SJSA1 (cell line): ENCODE data around the gene RBBP5. TPM values are rescaled to one million over a fixed set of nuclear protein-coding genes. Genes with fewer than 3 reads are reported as not detected.
A peak's percentile ranks its signal among the peaks of the same experiment; 100 is the strongest.
"Not testable (repeated sequence)": the region's sequence is repeated elsewhere in the genome, so short reads cannot be mapped to it uniquely, and the experiment has no call there.

Experiments used
- DNase-seq, 2 experiments: peaks; one replicate each; pipeline ENCODE4 v3.0.0-alpha.2; 2015 to 2020; ENCODE audit warnings: low spot score in 2 of 2, low read depth in 1 of 2
- H3K27ac ChIP-seq: fragments of 250-450 bp; sonication (Bioruptor Pico); 2 replicates; pipeline ENCODE4 v1.5.1; 2020; ENCODE audit warnings: mild to moderate bottlenecking, moderate library complexity
- H3K27me3 ChIP-seq: fragments of 250-450 bp; sonication (Bioruptor Pico); replicated peaks from 2 replicates; pipeline ENCODE4 v1.5.1; 2020; ENCODE audit warnings: mild to moderate bottlenecking, moderate library complexity
- H3K36me3 ChIP-seq: fragments of 250-450 bp; sonication (Bioruptor Pico); 2 replicates; pipeline ENCODE4 v1.5.1; 2020; ENCODE audit warnings: mild to moderate bottlenecking
- H3K4me1 ChIP-seq: fragments of 250-450 bp; sonication (Bioruptor Pico); replicated peaks from 2 replicates; pipeline ENCODE4 v1.6.1; 2021; ENCODE audit warnings: mild to moderate bottlenecking
- H3K4me3 ChIP-seq: fragments of 250-450 bp; sonication (Bioruptor Pico); 2 replicates; pipeline ENCODE4 v1.5.1; 2020; ENCODE audit warnings: mild to moderate bottlenecking
- H3K9me3 ChIP-seq: fragments of 250-450 bp; sonication (Bioruptor Pico); replicated peaks from 2 replicates; pipeline ENCODE4 v1.5.1; 2020; ENCODE audit warnings: mild to moderate bottlenecking
- total RNA-seq: library from RNA; depleted of rRNA; stranded (reverse); fragments of >200 nt; shearing (Covaris generic); gene quantifications from 2 replicates; pipeline ENCODE4 v1.2.3, GENCODE V29; 2014; rRNA removed

RBBP5 gene, protein sequence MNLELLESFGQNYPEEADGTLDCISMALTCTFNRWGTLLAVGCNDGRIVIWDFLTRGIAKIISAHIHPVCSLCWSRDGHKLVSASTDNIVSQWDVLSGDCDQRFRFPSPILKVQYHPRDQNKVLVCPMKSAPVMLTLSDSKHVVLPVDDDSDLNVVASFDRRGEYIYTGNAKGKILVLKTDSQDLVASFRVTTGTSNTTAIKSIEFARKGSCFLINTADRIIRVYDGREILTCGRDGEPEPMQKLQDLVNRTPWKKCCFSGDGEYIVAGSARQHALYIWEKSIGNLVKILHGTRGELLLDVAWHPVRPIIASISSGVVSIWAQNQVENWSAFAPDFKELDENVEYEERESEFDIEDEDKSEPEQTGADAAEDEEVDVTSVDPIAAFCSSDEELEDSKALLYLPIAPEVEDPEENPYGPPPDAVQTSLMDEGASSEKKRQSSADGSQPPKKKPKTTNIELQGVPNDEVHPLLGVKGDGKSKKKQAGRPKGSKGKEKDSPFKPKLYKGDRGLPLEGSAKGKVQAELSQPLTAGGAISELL
- total RNA-seq, result 15.2 and 30.2 TPM in 2 replicates

DNA sequence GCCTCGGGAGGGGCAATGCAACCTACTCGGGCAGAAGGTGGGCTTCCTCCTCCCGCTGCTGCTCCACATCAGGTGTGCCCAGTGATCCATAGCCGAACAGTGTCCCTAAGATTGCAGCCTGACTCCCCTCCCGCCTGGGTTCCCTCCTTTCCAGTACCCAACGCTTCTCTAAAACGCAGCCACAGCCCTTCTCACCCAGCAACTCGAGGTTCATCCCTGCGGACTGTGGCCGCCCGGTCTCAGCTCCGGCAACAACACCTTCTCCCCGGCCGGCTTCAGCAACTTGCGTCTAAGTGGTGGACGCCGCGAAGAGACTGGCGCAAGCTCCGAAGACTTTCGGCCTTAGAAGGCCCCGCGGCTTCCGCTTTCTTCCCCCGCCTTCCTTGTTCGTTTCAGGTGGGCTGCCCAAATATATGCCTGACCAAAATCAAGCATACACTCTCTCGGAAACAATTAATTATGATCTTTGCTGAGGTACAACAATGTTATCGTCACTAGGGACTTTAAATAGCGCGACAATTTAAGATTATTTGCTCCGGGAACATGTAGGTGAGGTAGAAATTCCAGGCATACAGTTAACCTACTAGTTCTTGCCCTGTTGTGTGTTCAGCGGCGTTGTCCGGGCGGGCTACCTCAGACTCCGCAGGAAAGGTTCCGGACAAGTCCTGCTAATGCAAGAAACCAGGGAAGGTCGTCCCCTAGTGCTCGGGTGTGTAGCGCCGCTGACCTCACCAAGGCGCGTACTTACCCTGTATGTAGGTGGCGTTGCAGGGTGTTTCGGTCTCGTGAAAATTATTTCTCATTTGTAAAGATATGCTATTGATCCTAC is at the start of gene RBBP5:
TSS of gene RBBP5 (minus strand) at position 319 of the 829 bp plus-strand sequence. CDS start at position 214, 105 bp downstream.
- Histone ChIP-seq H3K4me3 (peak within 1 kb of the TSS; percentile 72), H3K4me1 (peaks cover 15% of the 10 kb centered on the region), H3K36me3 (peaks cover 13% of the 10 kb centered on the region; the same call in 1 of the 2 replicates), H3K27me3 (no peaks in the 10 kb centered on the region), H3K9me3 (no peaks in the 10 kb centered on the region), H3K27ac (peak within 1 kb of the TSS; percentile 98)
- peak; percentile 96 to 98 for DNase-seq

DNA sequence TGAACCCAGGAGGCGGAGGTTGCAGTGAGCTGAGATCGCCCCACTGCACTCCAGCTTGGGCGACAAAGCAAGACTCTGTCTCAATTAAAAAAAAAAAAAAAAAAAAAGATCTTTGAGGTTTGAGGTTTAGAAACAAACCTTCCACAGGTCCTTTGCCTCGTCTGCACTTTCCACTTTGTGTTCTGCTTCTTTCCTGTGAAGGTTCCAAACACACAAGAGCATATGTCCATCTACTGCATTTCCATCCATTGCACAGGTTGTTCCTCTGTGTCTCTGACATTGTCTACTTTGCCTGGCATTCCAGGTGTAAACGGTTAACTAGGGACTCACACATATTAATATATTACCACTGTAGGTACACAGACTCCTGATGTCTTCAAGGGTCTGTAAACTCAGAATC is 49.6 kb upstream of the RBBP5 start:
- Histone ChIP-seq H3K27ac (no peak overlapping the region), H3K4me1 (peaks cover 56% of the 10 kb centered on the region), H3K4me3 (no peak overlapping the region), H3K36me3 (peaks cover 22% of the 10 kb centered on the region), H3K9me3 (no peaks in the 10 kb centered on the region), H3K27me3 (no peaks in the 10 kb centered on the region)
- no peak for DNase-seq

DNA sequence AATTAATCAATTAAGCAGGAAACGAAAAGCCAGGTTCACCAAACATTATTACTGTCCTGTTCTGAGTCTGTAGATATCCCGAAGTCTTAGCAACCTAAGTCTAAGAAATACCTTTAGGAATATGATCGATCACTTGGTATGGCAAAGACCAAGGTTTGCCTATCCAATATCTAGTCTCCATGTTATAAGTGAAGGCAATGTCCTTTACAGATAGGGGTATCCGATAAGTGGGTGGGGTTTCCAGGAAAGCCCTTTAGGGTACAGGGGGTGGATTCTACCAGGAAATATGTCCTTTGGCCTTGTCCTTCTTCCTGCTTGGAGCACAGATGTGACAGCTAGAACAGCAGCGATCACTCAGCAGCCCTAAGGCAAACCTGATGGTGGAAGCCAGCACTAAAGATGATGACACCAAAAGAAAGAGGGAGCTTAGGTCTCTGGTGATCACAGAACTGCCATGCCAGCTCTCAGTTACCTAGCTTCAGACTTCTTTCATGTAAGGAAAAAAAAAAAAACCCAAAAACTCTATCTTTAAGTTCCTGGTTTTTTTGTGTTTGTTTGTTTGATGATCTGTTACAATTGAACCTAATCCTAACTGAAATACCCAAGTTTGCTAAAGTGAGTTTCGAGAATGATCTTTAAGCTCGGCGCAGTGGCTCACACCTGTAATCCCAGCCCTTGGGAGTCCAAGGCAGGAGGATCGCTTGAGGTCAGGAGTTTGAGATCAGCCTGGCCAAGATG is 48.9 kb upstream of the RBBP5 start:
- peaks cover 23% of the 10 kb centered on the region for H3K36me3 ChIP-seq
- peaks cover 50% of the 10 kb centered on the region for H3K4me1 ChIP-seq
- no peak for DNase-seq
- no peaks in the 10 kb centered on the region for H3K9me3 ChIP-seq
- H3K4me3 ChIP-seq, result no peak overlapping the region
- no peaks in the 10 kb centered on the region for H3K27me3 ChIP-seq
- H3K27ac ChIP-seq, result no peak overlapping the region

DNA sequence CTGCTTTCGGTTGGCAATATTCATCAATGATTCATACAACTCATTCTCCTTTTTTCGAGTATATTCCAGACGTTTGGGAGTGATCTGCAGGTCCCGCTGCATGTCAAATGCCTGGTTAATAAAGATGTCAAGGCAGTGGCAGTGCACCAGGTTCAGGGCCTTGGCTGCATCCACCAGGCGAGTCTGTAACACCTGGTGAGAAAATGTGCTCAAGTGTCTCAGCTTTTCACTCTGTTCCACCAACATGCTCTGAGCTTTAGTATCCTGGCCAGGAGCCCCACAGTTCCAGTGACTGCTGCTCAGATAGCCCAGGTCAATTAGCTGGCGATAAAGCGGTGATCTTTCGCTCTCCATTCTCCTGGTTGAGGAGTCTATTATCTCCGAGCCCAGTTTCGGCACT is 47.5 kb upstream of the RBBP5 start:
- Histone ChIP-seq H3K4me1 (peaks cover 37% of the 10 kb centered on the region), H3K27me3 (no peaks in the 10 kb centered on the region), H3K36me3 (peaks cover 25% of the 10 kb centered on the region), H3K9me3 (no peaks in the 10 kb centered on the region), H3K4me3 (no peak overlapping the region), H3K27ac (no peak overlapping the region)
- no peak for DNase-seq

DNA sequence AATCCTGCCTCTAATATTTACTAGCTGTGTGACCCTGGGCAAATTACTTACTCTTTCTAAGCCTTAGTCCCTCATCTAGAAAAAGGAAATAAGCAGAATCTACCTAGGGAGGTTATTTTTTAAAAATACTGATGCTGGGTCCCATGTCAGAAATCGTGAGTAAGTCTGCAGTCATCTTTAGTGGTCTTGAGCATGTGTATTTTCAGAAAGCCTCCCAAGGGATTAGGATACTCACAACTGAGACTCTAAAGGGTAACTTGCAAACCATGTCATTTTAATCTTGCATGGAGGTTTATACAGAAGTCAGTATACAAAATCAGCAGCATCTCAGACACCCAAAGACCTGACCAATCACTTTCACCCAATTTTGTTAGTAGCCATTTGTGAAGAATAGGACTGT is 46.5 kb upstream of the RBBP5 start:
- H3K27me3 ChIP-seq, result no peaks in the 10 kb centered on the region
- no peak for DNase-seq
- H3K4me3 ChIP-seq, result no peak overlapping the region
- no peaks in the 10 kb centered on the region for H3K9me3 ChIP-seq
- peaks cover 27% of the 10 kb centered on the region for H3K4me1 ChIP-seq
- H3K36me3 ChIP-seq, result peaks cover 34% of the 10 kb centered on the region
- no peak overlapping the region for H3K27ac ChIP-seq

DNA sequence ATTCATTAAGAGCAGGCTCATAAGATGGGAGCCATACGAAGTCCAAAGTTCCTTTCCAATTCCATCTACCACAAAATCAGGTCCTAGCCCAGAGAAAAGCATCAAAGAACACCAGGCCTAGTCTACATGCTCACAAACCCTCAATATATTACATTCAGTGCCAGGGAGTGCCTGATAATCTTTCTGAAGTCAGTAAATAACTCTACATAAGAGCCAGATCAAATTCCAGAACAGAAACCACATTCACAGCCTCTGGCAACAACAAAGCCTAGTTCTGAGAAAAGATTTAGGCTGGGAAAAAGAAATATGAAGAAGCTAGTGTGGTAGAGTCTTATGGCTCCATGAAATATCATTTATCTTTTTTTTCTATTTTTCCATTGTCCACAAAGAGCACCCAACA is 40.5 kb upstream of the RBBP5 start:
- H3K9me3 ChIP-seq, result no peaks in the 10 kb centered on the region
- peaks cover 7% of the 10 kb centered on the region for H3K4me1 ChIP-seq
- DNase-seq, result no peak
- H3K36me3 ChIP-seq, result peaks cover 66% of the 10 kb centered on the region
- H3K27ac ChIP-seq, result no peak overlapping the region
- H3K4me3 ChIP-seq, result no peak overlapping the region
- no peaks in the 10 kb centered on the region for H3K27me3 ChIP-seq

DNA sequence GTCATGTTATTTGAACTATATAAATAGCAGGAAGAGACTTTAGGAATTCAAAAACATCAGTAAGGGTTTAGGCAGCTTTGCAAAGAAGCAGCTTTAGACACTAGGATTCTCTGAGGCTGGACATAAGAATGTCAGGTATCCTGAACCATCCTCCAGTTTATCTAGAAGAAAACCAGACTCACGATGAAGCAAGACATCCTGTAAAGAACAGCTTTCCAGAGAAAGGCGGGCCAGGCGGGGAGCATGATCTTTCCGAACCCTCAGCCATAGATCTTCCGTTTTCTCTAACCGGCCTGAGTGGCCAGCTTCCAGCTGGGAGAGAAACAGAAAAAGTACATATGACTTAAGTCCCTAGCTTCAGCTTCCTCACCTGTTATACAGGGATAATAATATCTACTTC is 39.3 kb upstream of the RBBP5 start:
- no peak for DNase-seq
- peaks cover 7% of the 10 kb centered on the region for H3K4me1 ChIP-seq
- peaks cover 72% of the 10 kb centered on the region for H3K36me3 ChIP-seq
- H3K4me3 ChIP-seq, result no peak overlapping the region
- H3K27me3 ChIP-seq, result no peaks in the 10 kb centered on the region
- H3K27ac ChIP-seq, result no peak overlapping the region
- peaks cover 3% of the 10 kb centered on the region for H3K9me3 ChIP-seq

DNA sequence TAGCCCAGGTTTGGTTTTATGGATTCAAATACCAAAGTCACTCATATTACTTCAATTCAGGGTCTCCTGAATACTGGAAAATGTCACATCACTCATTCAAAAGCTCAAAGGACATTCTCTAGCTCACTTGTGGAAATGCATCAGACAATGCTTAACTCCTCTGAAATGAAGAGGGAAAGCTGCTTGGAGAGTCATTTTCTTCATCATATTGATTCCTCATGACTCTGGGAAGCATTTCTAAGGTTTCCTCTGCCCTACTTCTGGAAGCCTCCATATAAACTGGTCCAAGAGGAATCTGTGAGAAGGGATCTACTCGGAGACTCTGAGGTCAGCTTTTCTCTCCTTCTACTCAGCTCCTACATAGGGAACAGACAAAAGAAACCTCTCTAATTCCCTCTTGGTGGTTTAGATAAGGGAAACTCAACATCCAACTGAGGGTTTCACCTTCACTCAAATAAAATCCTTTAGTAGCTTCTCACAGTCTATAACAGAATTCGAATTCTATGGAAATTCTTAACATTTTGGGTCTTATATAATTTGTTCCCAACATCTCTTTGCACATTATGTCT is 36.4 kb upstream of the RBBP5 start:
- peaks cover 69% of the 10 kb centered on the region for H3K36me3 ChIP-seq

DNA sequence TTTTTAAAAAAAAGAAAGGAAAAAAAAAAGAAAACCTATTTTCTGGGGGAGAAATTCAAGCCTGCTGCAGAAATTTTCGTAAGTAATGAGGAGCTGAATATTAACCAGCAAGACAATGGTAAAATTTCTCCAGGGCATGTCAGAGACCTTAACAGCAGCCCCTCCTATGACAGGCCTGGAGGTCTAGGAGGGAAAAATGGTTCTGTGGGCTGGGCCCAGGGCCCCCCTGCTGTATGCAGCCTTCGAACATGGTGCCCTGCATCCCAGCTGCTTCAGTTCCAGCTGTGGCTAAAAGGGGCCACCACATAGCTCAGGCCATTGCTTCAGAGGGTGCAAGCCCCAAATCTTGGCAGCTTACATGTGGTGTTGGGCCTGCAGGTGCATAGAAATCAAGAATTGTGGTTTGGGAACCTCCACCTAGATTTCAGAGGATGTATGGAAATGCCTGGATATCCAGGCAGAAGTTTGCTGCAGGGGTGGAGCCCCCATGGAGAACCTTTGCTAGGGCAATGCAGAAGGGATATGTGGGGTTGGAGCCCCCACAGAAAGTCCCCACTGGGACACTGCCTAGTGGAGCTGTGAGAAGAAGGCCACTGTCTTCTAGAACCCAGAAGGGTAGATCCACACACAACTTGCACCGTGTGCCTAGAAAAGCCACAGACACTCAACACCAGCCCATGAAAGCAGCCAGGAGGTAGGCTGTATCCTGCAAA is 34.0 kb upstream of the RBBP5 start:
- H3K4me1 ChIP-seq, DNase-seq, H3K27me3 ChIP-seq, H3K9me3 ChIP-seq, H3K27ac ChIP-seq, H3K4me3 ChIP-seq: not testable (repeated sequence)
- peaks cover 53% of the 10 kb centered on the region for H3K36me3 ChIP-seq

More for the DNA sequence above, 36.4 kb upstream of the RBBP5 start:
- no peak overlapping the region for H3K4me3 ChIP-seq
- no peak overlapping the region for H3K27ac ChIP-seq
- H3K4me1 ChIP-seq, result peaks cover 7% of the 10 kb centered on the region
- no peaks in the 10 kb centered on the region for H3K27me3 ChIP-seq
- peaks cover 7% of the 10 kb centered on the region for H3K9me3 ChIP-seq
- no peak for DNase-seq

DNA sequence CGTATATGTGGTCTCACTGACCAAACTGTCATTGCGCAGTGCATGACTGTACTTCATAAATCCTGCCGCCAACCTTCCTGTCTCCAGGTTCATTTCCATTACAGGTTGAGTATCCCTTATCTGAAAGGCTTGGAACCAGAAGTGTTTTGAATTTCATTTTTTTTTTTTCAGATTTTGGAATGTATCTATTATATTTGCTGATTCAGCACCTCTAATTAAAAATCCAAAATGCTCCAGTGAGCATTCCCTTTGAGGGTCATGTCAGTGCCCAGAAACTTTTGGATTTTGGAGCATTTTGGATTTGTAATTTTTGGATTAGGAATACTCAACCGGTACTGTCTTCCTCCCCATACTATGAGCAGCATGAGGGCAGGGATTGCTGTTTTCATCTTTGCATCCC is 30.7 kb upstream of the RBBP5 start:
- peaks cover 6% of the 10 kb centered on the region for H3K4me1 ChIP-seq
- H3K27ac ChIP-seq, result no peak overlapping the region
- H3K36me3 ChIP-seq, result peaks cover 38% of the 10 kb centered on the region
- DNase-seq, result no peak
- H3K9me3 ChIP-seq, result peaks cover 7% of the 10 kb centered on the region
- no peaks in the 10 kb centered on the region for H3K27me3 ChIP-seq
- no peak overlapping the region for H3K4me3 ChIP-seq

DNA sequence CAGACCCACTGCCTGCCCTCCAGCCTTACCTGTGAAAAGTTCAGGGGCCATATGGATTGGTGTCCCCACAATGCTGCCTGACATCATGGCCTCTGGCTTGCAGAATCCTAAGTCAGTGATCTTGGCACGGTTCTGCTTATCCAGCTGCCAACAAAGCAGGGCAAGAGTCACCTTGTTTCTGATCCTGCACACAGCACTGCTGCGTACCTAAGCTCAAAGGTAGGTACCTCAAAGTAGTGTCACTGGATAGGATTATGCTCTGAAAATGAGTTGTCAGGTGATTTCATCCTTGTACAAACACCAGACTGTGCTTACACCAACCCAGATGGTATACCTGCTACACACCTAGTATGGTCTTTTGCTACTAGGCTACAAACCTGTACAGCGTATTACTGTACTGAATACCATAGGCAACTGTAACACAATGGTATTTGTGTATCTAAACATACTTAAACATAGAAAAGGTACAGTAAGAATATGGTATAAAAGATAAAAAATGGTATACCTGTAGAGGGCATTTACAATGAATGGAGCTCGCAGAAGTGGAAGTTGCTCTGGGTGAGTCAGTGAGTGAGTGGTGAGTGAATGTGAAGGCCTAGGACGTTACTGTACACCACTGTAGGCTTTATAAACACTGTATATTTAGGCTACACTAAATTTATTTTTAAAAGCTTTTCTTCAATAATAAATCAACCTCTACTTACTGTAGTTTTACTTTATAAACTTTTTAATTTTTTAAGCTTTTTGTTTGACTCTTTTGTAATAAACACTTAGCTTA is 29.1 kb upstream of the RBBP5 start:
- Histone ChIP-seq H3K27me3 (no peaks in the 10 kb centered on the region), H3K36me3 (peaks cover 24% of the 10 kb centered on the region), H3K4me3 (no peak overlapping the region), H3K9me3 (peaks cover 2% of the 10 kb centered on the region), H3K27ac (no peak overlapping the region), H3K4me1 (peaks cover 22% of the 10 kb centered on the region)
- DNase-seq, result no peak

DNA sequence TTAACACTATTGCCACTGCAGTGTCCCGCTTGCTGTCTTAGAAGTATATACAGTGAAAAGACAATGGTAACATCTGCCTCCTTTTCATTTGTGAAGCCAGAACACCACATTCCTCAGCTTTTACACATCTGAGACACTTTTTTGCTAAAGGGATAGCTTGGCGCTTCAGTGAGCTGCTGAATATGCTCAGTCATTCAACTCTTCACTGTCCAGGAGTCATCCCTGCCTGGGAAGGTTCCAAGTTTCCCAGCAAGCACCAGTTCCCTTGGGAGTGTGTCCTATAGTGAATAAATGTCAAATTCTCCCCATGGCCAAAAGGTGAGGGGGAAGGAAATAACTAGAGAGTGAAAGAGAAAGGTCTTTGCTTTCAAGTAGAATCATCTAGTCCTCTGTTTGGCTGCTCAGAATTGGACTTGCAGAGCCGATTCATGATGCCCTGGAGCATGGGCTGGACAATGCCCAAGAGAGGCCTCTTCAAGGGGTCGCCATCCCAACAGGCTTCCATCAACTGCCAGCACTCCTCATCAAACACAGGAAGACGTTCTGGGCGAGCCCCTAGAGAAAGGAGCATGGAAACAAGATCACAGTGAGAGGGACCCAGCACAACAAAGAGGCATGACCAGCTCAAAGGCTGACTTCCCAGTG is 25.5 kb upstream of the RBBP5 start:
- Histone ChIP-seq H3K36me3 (peaks cover 17% of the 10 kb centered on the region), H3K27ac (peak overlapping the region; percentile 52), H3K9me3 (no peaks in the 10 kb centered on the region), H3K4me3 (no peak overlapping the region), H3K4me1 (peaks cover 48% of the 10 kb centered on the region), H3K27me3 (no peaks in the 10 kb centered on the region)
- peak; percentile 80 to 87 for DNase-seq
